Measurements from ENCODE around the gene COX6B1.
"Not testable (repeated sequence)": the region's sequence is repeated elsewhere in the genome, so short reads cannot be mapped to it uniquely, and the experiment has no call there.

COX6B1 gene

DNA sequence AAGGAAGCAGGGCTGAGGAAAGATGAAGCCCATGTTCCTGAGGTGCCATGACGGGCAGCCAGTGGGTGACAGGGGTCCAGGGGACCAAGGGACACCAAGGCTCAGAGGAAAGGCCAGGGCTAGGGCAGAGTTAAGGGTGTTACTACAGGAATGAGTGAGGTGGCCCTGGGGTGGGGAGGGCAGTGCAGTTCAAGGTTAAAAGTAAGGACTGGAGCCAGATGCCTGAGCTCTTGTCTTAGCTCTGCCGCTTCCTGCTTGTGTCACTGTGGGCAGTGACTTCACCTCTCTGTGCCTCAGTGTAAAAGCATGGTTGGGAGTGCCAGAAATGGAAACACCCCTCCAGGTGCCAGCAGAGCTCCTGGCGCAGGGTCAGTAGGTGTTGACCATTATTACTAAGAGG lies 11.5 kb upstream of the COX6B1 start:
- DNase-seq: no peak

DNA sequence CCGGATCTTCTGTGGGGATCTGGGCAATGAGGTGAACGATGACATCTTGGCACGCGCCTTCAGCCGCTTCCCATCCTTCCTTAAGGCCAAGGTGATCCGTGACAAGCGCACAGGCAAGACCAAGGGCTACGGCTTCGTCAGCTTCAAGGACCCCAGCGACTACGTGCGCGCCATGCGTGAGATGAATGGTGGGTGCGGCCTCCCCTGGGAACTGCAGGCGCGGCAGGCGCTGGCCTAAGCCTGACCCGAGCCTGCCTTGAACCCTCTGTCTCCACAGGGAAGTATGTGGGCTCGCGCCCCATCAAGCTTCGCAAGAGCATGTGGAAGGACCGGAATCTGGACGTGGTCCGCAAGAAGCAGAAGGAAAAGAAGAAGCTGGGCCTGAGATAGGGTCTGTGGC lies 11.0 kb upstream of the COX6B1 start:
- no peak for DNase-seq

DNA sequence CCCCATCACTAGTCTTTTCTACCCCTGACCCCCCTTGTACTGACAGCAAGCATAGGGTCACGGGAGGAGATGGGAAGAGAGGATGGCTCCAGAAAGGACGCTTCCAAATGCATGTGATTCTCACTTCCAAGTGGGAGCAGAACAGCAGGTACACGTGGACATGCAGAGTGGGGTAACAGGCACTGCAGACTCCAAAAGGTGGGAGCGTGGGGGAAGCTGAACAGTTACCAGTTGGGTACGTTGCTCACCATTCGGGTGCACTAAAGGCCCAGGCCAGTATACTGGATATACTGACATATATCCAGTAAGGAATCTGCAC lies 8.8 kb upstream of the COX6B1 start:
- no peak for DNase-seq

DNA sequence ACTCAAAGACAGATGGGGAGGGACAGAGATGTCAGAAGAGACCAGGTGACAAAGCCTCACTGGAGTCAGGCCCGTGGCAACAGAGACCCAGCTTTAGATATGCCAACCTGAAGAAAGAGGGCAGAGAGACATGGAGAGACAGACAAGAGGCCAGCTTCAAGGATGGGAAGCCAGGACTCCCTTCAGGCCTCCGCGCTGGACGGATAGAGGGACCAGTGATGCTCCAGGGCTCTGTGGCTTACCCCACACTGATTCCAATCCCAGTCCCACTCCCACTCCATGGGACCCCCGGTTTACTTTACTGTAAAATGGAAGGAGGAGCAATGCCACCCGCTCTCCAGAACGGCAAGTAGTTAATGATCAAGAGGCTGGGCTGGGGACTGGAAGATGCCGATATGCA lies 8.3 kb upstream of the COX6B1 start:
- no peak for DNase-seq

- DNase-seq: no peak
These were observed 6.5 kb upstream of the COX6B1 start, which contains the start of gene ETV2 for GRCh38 chr19:35641515-35642151. TSS of gene ETV2 (plus strand) at chr19:35641745. CDS start at chr19:35642461, 716 bp downstream.

DNA sequence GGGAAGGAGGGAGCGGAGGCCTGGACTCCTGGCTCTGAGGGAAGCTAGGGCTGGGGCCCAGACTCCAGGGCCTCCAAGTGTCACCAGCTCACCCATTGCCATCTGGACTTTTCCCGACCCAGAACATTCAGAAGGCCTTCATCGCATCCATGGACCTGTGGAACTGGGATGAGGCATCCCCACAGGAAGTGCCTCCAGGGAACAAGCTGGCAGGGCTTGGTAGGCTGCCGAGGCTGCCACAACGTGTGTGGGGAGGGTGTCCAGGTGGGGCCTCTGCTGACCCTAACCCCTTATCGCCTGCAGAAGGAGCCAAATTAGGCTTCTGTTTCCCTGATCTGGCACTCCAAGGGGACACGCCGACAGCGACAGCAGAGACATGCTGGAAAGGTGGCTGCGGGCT lies 5.8 kb upstream of the COX6B1 start:
- DNase-seq: no peak

GRCh38 chr19:35642798-35643254 lies 5.3 kb upstream of the COX6B1 start:
- no peak for DNase-seq

DNA sequence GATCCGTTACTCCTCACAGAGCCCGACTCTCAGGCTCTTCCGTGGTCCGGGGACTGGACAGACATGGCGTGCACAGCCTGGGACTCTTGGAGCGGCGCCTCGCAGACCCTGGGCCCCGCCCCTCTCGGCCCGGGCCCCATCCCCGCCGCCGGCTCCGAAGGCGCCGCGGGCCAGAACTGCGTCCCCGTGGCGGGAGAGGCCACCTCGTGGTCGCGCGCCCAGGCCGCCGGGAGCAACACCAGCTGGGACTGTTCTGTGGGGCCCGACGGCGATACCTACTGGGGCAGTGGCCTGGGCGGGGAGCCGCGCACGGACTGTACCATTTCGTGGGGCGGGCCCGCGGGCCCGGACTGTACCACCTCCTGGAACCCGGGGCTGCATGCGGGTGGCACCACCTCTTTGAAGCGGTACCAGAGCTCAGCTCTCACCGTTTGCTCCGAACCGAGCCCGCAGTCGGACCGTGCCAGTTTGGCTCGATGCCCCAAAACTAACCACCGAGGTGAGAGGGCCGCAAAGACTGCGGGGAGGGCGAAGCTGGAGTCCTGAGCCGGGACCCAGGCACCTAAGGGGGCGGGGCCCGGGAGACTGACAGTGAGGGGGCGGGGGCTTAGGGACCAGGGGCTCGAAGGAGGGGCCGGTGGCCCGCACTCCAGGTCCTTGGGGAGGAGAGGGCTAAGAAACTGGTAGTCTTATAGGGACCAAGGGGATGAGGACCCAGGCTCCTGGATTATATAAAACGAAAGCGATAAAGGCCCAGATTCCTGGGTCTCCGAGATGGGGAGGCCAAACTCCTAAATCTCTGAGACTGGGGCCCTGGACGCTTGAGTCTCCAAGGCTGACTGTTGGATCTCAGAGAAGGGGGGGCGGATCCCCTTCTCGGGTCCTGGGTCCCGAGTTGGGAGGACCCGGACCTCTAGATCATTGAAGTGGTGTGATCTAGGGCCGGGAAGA lies 4.6 kb upstream of the COX6B1 start:
- DNase-seq: peak; percentile 39

DNA sequence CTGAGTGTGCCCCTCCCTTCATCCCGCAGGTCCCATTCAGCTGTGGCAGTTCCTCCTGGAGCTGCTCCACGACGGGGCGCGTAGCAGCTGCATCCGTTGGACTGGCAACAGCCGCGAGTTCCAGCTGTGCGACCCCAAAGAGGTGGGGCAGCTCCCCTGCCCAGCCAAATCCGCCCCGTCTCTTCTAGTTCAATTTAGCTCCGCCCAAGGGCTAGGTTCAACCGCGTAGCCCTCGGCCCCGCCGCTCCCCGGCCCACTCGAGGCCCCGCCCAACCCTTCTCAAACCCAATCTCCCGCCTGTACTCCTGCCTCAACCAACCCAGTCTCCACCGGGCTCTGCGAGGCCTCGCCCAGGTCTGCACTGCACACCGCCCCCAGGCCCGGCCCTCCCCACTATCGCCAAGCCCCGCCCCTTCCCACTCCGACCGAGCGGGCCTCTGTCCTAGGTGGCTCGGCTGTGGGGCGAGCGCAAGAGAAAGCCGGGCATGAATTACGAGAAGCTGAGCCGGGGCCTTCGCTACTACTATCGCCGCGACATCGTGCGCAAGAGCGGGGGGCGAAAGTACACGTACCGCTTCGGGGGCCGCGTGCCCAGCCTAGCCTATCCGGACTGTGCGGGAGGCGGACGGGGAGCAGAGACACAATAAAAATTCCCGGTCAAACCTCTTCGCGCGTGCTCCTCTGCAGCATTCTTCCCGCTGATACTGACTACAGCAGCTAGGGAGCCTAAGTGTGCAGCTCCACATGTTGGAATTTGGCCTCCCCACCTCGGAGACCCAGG lies 3.7 kb upstream of the COX6B1 start:
- peak; percentile 43 for DNase-seq

GRCh38 chr19:35644987-35645679 lies 3.0 kb upstream of the COX6B1 start:
- peak; percentile 21 for DNase-seq

- no peak for DNase-seq
These were observed 2.2 kb upstream of the COX6B1 start for GRCh38 chr19:35645680-35646511.

GRCh38 chr19:35650581-35650980 lies 2.5 kb downstream of the COX6B1 start:
- no peak for DNase-seq

DNA sequence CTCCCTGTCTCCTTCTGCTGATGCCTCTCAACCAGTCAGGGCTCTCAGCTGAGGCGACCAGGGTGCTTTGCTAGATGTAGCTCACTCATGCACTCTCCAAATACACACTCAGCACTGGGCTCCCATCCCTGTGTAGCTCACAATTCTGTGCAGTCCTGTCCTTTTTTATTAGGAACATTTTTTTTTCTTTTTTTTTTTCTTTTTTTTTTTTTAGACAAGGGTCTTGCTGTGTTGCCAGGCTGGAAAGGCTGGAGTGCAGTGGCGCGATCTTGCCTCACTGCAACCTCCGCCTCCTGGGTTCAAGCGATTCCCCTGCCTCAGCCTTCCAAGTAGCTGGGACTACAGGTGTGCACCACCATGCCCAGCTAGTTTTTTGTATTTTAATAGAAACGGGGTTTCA lies 6.7 kb downstream of the COX6B1 start:
- DNase-seq: not testable (repeated sequence)

DNA sequence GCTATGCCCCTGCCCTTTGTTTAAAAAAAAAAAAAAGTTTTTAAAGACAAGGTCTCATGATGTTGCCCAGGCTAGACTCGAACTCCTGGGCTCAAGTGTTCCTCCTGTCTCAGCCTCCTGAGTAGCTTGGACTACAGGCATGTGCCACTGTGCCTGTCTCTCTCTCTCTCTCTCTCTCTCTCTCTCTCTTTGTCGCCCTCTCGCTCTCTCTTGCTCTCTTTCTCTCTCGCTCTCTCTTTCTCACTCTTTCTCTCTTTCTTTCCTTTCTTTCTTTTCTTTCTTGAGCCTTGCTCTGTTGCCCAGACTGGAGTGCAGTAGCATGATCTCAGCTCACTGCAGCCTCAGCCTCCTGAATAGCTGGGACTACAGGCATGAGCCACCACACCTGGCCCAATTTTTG lies 7.5 kb downstream of the COX6B1 start:
- no peak for DNase-seq

- DNase-seq: no peak
These were observed 8.6 kb downstream of the COX6B1 start for GRCh38 chr19:35656700-35657099.

- DNase-seq: no peak
These were observed 10.0 kb downstream of the COX6B1 start for GRCh38 chr19:35657904-35658700.

GRCh38 chr19:35661995-35662340 lies 13.8 kb downstream of the COX6B1 start:
- no peak for DNase-seq

DNA sequence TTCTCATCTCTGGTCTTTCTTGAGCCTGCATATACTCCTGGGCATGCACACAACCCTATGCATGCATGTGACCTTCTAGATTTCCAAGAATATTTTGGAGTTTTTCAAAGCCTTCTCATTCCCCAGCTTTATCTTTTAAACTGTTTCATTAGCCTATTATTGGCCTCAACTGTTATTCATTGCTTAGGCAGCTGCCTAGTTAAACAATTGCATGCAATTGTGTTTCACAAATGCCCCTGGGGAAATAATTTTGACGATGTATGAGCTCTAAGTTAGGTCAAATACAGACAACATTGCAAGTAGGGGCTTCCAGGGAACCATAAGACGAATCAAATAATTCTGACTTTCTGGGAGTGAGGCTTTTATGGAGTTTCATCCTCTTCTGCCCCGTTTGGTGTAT lies 15.9 kb downstream of the COX6B1 start:
- DNase-seq: no peak

GRCh38 chr19:35665157-35665556 lies 17.0 kb downstream of the COX6B1 start:
- DNase-seq: no peak

DNA sequence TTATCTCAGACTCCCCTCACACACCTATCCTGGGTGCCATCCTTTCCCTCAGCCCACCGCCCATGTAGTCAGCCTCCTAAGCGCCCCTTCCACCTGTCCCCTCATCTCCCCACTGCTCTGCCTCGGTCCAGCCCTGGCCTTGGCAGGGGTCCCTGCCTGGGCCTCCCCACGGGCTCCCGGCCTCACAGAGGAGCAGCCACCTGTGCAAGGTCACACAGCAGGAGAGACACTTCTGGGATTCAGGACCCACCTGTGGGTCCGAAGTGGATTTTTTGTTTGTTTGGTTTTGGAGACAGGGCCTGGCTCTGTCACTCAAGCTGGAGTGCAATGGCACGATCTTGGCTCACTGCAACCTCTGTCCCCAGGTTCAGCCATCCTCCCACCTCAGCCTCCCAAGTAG lies 17.5 kb downstream of the COX6B1 start:
- DNase-seq: no peak

- no peak for DNase-seq
These were observed 18.3 kb downstream of the COX6B1 start, which contains the start of gene UPK1A for GRCh38 chr19:35666251-35666913. TSS of gene UPK1A (plus strand) at chr19:35666517. CDS start at chr19:35666813, 296 bp downstream.
